Left cardiac atrium (tissue), 4 donors: ENCODE data around the gene PCNT. TPM values are rescaled to one million over a fixed set of nuclear protein-coding genes. Genes with fewer than 3 reads are reported as not detected.

ENCODE experiments used
- ATAC-seq, 2 donors: fragments of 200-7000 bp; cut with Tn5 transposase; one replicate each; pipeline ENCODE4 v1.9.1; 2020; ENCODE audit warnings: mild to moderate bottlenecking in 2 of 2, moderate library complexity in 2 of 2
- DNase-seq: peaks from one replicate; pipeline ENCODE4 v3.0.0-alpha.2; 2020
- intact Hi-C, 2 donors: fragments of 100-400 bp; cut with DNase I; formaldehyde crosslinking; loops; one replicate each; pipeline versions ENCODE4 v1.14.1 to v1.15.1; 2022 to 2023
- total RNA-seq, 2 donors: library from RNA; stranded (reverse); fragmentation: NEBNext Ultra II Directional; extraction: Animal tissue kit (Norgen Biotek cat#: 25700); gene quantifications; one replicate each; pipeline ENCODE4 v1.2.1, GENCODE V29; 2021
- donor health status: DM: no; HTN: yes; CAD: no.
- donor health status: DM: no; HTN: yes; CAD: no; lungs with severe emphysema.
- donor health status: DM: yes; HTN: yes; CAD: no.
- donor health status: Dilated cardiomyopathy.

PCNT gene
- total RNA-seq, 2 donors from 2014 or later: 31.8 to 50.2 TPM

DNA sequence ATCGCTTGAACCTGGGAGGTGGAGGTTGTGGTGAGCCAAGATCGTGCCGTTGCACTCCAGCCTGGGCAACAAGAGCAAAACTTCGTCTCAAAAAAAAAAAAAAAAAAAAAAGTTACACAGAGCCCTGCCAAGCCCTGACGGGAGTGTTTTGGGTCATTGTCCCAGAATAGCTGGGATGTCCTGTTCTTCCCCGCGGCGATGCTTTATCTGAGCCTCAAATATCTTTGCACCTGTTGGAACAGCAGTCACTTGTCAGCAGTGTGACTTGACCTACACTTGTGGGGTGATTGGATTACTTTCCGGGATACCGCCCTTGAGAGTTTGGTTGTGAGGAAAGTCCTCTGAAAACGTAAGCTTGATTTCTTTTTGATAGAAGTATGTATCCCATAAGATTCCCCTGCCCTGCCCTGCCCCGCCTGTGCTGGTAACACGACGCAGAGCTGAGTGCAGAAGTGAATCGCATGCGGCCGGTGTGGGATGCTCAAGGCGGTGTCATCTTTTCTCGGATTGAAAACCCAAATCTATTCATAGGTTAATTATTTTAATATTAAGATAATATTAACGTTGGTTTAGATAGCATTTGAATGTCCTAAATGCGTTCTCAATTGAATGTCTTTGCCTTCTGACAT is 50.9 kb downstream of the PCNT start:
- ATAC-seq (peak; percentile 85), DNase-seq (peak; percentile 45)
- intact Hi-C loops: no loop called here

DNA sequence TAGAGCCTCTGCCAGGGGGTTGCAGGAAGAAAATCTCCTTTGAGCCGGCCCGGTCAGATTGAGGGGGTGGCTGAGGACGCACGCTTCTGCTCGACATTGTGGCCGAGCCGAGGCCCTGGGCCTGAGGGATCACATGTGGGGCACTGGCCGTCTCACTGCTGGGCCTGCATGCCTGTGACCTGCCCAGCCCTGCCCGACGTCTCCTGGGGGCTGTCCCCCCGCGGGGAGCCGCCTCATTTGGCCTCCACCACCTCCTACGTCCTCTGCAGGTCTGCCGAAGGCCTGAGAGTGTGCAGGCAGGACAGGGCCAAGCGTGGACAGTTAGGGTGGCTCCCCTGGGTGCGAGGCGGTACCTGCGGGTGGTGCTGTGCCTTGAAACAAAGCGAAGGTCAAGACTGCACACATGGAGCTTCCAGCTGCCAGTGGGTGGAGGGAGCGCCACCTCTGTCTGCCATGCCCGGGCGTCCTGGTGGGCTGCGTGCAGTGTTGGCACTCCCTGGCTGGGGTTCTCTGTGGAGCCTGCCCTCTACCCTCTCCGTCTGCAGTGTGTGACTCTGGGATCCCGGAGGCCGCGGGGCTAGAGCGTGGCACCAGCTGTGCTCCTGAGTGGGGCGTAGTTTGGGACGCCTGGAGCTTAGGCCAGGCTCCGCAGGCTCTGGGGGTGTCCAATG is 51.7 kb downstream of the PCNT start:
- ATAC-seq: peak; percentile 57 to 67
- peak; percentile 45 for DNase-seq
- intact Hi-C loops: no loop called here

DNA sequence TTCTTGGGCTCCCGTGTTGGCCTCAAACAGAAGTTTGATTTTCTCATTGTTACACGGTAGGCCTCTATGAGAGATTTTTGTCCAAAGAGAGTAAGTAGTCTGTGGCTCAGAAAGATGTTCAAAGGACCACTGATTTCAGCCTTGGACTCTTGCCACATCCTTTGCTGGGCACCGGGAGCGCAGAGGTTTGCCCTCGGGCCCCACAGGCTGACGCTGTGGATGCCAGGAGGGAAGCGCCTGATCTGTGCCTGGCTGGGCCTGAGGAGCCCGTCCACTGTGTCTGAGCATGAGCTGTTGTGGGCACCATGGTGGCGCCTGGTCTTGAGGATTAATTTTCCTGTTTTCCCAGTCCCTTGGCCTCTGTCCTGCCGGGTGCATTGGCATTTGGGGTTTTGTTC is 52.3 kb downstream of the PCNT start:
- intact Hi-C loops: no loop called here
- peak in 1 of 2 donors; percentile 14 for ATAC-seq
- no peak for DNase-seq

DNA sequence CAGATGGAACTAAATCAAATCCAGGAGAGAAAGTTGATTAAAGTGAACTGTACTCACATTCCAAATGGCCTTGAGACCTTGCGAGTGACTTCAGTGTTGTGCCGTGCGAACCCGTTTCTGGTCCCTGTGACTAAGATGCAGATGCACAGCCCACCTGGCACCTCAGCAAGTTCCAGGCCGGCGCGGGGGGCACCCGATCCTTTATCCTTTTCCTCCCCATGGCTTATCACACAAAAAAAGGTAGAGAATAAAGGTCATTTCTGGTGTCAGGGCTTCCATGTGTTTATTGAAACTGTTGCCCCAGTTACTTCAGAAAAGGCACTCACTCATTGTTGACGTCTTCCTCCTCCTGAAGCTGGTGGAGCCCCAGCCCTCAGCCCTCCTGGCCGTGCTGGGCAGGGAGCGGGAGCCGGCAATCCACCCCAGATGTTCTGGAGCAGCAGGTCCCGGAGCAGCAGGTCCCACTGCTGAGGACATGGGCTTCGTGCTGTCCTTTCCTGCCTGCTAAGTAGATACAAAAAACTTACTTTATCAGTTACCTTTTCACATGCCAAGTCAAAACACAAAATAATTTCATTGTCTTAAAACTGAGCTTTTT is 53.0 kb downstream of the PCNT start:
- intact Hi-C loops: no loop called here
- no peak for DNase-seq
- ATAC-seq: no peak

DNA sequence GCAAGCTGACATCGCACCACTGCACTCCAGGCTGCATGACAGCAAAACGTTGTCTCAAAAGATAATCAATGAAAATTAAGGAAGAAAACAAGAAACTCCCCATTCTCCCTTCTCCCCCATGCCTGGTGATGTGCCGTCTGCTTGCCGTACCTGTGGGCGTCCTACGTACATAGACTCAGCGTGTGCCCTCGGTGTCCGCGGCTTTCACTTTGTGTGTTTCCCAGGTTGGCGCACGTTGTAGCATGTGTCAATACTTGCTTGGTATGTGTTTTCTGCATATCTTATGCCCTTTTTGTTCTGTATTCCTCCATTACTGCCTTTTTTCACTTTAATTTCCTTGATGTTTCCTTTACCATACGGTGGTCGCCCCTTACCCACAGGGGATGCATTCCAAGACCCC is 53.8 kb downstream of the PCNT start:
- DNase-seq (no peak), ATAC-seq (no peak)
- intact Hi-C loops: no loop called here

DNA sequence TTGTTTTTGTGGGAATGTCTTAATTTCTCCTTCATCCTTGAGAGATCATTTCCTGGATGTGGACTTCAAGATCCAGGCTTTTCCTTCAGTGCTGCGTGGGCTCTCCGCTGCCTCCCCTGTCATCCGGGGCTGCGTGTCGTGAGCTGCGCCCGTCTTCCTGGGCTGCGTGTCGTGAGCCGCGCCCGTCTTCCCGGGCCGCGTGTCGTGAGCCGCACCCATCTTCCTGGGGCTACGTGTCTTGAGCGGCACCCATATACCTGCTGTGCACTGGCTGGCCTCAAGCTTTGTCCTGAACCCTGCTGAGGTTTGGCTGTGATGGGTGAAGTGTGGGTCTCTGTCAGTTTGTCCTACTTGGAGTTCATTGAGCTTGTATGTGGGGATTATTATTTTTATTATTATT is 55.1 kb downstream of the PCNT start:
- DNase-seq: no peak
- intact Hi-C loops: no loop called here
- ATAC-seq: no peak

DNA sequence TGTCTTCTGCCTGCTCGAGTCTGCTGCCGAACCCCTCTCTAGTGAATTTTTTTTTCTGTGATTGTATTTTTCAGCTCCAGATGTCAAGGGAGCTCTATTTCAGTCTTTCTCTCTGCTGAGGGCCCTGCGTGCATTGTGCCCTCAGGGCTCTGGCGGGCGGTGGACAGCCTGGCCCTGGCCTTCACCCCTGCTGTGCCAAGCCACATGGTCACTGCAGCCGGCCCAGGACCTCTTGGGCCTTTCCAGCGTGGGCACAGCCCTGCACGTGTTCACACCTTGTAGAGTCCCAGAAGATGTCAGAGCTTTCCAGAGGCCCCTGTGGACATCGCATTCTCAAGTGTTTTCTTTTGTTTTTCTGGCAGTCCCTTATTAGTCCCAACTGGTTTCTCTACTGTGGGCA is 55.7 kb downstream of the PCNT start:
- intact Hi-C loops: no loop called here
- no peak for ATAC-seq
- DNase-seq: no peak

DNA sequence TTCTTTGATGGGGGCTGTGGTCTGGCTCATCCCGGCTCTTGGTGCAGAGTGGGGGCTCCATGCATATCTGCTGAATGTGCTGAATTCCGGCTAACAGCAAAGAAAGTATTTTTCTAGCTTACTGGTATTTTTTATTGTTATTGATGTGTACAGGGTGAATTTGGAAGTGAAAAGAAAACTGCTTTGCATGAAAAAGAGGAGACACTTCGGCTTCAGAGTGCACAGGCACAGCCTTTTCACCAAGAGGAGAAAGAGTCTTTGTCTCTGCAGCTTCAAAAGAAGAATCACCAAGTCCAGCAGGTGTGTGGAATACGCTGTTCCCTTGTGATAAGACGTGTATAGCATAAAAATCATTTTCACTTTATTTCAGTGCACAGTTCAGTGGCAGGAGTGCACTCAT is 57.6 kb downstream of the PCNT start:
- DNase-seq (no peak), ATAC-seq (no peak)
- intact Hi-C loops: no loop called here

DNA sequence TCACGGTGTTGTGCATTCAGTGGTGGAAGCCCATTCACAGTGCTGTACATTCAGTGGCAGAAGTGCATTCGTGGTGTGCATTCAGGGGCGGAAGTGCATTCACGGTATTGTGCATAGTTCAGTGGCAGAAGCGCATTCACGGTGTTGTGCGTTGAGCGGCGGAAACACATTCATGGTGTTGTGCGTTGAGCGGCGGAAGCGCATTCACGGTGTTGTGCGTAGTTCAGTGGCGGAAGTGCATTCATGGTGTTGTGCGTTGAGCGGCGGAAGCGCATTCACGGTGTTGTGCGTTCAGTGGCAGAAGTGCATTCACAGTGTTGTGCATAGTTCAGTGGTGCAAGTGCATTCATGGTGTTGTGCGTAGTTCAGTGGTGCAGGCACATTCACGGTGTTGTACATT is 60.6 kb downstream of the PCNT start:
- ATAC-seq (no peak), DNase-seq (no peak)
- intact Hi-C loops: no loop called here

DNA sequence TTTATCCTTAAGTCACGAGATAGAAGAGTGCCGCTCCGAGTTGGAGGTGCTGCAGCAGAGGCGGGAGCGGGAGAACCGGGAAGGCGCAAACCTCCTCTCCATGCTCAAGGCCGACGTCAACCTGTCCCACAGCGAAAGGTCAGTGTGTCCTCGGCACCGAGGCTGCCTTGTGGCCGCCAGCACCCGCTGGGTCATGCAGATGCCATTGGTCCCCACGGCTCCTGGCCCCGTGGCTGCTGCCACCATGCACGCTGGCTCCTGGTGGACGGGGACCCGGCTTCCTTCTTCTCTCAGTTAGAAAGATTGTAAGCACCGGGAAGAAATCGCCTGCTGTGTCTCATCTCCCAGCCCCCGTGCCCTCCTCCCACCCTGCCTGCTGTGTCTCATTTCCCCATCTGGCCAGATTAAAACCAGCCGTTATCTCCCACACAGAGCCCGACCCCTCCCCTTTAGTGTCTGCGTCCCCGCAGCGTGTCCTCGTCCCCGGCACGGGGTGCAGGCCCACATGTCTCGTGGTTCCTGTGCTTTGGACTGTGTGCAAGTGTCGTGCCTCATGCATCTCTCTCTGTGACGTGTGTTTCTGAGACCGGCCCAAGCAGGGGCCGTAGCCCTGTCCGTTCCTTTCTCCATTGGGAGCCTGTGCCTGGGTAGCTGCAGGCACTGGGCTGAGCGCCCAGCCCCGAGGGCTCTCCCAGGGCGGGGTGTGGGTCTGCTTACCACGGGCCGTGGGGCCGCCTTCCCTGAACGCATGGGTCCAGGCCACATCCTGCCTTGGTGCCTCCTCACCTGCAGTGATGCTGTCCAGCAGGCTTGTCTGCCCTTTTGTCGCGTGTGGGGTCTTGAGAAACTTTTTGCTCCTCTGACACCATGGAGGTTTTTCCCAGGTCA is 62.1 kb downstream of the PCNT start:
- intact Hi-C loops: no loop called here
- no peak for DNase-seq
- peak; percentile 19 to 32 for ATAC-seq

DNA sequence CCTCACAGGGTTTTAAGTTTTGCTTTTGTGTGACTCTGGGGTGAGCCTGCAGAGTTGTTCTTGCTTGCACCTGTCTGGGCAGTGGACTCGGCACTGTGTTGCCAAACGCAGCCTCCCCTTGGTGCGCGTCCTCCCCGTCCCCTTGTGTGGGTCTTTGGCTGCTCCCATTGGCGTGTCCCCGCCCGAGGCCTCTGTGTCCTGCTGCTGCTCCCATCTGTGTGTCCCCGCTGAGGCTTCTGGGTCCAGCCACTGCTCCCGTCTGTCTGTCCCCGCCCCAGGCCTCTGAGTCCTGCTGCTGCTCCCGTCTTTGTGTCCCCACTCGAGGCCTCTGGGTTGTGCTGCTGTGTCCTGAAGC is 62.8 kb downstream of the PCNT start:
- no peak for ATAC-seq
- no peak for DNase-seq
- intact Hi-C loops: no loop called here

DNA sequence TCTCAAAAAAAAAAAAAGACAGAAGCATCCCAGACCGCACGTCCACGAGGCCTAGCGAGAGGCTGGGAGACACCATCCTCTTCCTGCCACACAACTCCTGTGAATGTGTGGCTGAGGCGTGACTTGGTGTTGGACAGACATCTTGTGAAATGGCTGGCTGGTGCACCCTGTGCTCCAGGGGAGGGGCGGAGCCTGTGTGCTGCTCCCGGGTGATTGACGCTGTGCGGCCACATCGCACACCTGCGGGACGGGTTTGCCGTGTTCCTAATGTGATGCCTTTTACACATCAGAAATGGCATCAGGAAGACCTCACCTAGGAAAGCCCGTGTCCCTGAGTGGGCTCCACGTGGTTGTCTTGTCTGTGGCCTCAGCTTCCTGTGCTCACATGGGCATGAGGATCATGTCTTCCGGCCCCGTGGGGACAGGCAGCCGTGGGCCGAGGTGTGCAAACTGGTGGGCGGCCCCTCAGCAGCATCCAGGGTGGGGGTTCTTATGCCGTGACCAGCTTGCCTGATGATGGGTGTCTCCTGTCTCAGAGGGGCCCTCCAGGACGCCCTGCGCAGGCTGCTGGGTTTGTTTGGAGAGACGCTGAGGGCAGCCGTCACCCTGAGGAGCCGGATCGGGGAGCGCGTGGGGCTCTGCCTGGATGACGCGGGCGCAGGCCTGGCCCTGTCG is 64.4 kb downstream of the PCNT start:
- no peak for DNase-seq
- intact Hi-C loops: no loop called here
- ATAC-seq: no peak

DNA sequence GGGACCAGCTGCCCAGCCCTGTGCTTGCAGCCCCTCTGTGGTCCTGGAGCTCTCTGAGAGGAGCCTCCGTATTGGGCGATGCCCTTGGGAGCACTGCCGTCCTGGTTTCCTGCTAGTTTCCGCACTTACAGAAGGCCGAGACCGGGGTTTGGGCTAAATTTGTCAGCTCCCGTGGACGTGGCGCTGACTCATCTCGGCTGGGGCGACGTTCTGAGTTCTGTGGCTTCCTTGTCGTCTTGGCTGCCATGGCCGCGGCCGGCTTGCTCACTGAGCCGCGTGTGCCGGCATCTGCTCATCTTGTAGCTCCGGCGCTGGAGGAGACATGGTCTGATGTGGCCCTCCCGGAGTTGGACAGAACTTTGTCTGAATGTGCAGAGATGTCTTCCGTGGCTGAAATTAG is 64.9 kb downstream of the PCNT start:
- intact Hi-C loops: no loop called here
- ATAC-seq (no peak), DNase-seq (no peak)

DNA sequence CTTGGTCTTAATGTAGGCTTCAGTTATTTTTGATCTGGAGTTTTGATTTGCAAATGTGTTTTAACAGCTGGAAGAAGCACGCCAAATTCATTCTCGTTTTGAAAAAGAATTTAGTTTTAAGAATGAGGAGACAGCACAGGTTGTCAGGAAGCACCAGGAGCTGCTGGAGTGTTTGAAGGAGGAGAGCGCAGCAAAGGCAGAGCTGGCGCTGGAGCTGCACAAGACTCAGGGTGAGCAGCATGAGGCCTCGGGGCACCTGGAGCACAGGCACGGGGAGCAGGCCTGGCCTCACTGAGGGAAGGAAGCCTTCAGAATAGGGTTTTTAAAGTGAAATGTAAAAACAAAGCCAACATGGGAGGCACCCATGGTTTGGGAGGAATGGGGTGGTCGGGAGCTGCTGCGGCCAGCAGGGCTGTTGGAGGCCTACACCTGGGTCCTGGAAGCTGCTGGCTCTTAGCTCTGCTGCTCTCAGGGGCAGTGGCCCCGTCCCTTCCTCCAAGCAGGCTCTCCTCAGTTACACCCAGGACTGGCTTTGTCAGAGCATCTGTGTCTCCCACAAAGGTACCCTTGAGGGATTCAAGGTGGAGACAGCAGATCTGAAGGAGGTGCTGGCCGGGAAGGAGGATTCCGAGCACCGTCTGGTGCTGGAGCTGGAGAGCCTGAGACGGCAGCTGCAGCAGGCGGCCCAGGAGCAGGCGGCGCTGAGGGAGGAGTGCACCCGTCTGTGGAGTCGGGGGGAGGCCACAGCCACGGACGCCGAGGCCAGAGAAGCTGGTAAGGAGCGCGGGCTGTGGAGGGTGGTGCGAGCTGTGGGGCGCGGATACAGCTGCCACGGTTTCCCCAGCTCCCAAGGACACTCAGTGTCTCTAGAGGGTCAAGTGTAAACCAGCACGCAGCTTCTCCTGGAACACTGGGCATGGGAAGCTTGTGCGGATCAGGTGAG is 66.9 kb downstream of the PCNT start:
- DNase-seq (no peak), ATAC-seq (no peak)
- intact Hi-C loops: no loop called here

DNA sequence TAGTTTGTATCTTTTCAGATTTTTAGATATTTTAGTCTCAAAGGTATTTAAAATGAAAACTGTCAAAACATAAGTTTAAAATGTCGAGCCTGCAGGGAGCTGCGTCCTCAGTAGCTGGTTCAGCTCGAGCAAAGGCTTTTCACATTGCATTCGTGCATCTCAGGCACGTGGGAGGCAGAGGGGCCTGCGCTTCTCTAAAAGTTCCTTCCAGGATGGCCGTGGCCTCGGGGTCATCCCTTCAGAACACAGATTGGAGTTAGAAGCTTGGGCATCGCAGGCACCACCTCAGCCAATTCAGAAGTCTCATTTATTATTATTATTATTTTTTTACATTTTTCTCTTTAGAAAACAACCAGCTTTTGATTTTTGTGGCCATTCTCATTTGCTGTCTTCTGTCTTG is 67.8 kb downstream of the PCNT start:
- no peak for DNase-seq

DNA sequence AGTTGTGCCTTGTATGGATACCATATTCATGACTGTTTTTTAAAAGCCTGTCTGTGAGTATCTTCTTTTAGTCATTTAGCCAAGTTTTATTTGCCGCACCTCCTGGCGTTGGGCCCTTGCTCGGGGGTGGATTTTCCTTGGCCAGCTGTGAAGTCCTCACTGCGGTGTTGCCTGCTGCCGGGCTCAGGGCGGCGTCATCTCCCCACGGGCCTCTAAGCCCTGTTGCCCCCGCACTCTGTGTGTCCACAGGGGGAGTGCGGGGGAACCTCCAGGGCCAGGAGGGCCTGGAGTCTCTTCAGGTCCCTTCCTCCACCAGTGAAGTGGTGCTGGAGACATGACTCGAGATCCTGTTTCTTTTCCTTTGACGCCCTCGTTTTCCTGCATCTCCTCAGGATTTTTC is 69.0 kb downstream of the PCNT start:
- intact Hi-C loops: no loop called here
- ATAC-seq (peak; percentile 54 to 85), DNase-seq (peak; percentile 64)

More for the DNA sequence above, 67.8 kb downstream of the PCNT start:
- no peak for ATAC-seq
- intact Hi-C loops: no loop called here

DNA sequence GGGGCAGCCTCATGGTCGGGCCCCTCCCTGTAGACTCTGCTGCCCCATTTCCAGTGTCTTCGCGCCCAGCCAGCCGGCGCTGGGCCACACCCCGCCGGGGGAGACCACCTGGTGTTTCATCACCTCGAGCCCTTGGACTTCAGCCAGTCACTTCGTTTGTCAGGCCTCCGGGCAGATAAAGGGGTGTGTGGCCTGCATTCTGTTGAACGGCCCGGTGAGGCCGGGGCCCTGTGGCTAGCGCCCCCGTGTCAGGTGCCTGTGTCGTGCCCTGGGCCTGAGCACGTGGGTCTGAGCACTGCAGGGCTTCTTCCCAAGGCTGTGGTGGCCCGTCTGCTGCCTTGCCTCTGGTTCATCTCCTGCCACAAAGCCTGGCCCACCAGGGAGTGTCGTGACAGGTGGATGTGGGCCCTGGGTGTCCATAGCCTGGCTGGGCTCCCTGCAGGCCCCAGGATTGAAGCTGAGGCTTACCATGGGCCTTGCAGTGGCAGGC is 69.5 kb downstream of the PCNT start:
- intact Hi-C loops: no loop called here
- DNase-seq: no peak

DNA sequence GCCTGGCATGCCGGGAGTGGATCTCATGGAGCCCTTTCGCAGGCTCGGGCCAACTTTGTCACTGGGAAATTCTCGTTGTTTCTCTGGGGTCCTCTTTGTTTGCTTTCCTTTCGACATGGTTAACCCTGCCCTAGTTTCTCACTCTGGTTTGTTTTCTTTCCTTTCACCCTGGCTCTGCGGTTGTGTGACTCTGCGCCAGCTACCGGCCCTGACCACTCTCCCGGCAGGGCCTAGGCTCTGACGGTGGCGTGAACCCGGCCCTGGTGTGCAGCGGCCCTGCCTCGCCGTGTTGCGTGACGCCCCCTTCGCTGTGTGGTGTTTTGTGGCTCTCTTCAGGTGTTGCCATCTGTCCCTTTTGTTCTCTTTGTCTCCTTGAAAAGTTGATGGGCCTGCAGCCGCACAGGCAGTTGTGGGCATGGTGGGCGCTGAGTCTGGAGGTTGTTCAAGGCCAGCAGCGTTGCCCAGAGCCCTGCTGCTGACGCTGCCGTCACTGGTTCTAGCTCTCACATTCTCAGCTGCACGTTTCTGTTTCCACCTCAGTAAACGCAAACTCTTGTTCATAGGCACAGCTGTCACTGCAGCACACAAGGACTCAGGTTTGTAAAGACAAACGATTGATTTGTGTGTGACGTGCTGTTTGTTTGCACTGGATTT is 70.1 kb downstream of the PCNT start:
- intact Hi-C loops: no loop called here
- DNase-seq (no peak), ATAC-seq (peak in 1 of 2 donors; percentile 58)

More for the DNA sequence above, 69.5 kb downstream of the PCNT start:
- peak; percentile 12 to 27 for ATAC-seq
